ENCODE results near the gene PDZRN3. TPM values are rescaled to one million over a fixed set of nuclear protein-coding genes. Genes with fewer than 3 reads are reported as not detected.

PDZRN3 gene
- total and polyA plus RNA-seq, 2 donors (not counting 3 experiments of a cell fraction or from before 2014, with no cell fraction given), result not detected

GRCh38 chr3:73435055-73435454 is 189.7 kb downstream of the PDZRN3 start:
- Histone ChIP-seq H3K9me1 (replicated peaks; ENCODE audit: control insufficient read depth, extremely low read depth, insufficient read depth, low read length) (no peaks in the 10 kb centered on the region), H3K27ac (ENCODE audit: insufficient read depth, low read depth, low read length) (no peak overlapping the region), H3K4me1 (ENCODE audit: control insufficient read depth, extremely low read depth, insufficient read depth, low read length) (no peaks in the 10 kb centered on the region), H3K79me2 (ENCODE audit: control insufficient read depth, insufficient read depth, low read length) (no peaks in the 10 kb centered on the region), H3K4me3 (replicated peaks in 1 of 3; ENCODE audit: insufficient read depth in 1 of 3, low read depth in 1 of 3, low read length in 3 of 3) (no peak overlapping the region), H3K4me2 (ENCODE audit: insufficient read depth, low read length) (no peak overlapping the region), H4K20me1 (replicated peaks; ENCODE audit: control insufficient read depth, extremely low read depth, insufficient read depth, low read length) (no peaks in the 10 kb centered on the region), H3K36me3 (ENCODE audit: control insufficient read depth in 2 of 2, extremely low read depth in 1 of 2, insufficient read depth in 2 of 2, low read length in 2 of 2) (no peaks in the 10 kb centered on the region), H3K9me3 (replicated peaks; ENCODE audit: control insufficient read depth, insufficient read depth, low read length) (no peaks in the 10 kb centered on the region), H2AFZ (ENCODE audit: low read depth, low read length) (no peak overlapping the region), H3K27me3 (ENCODE audit: control insufficient read depth in 2 of 2, insufficient read depth in 2 of 2, low read length in 2 of 2) (no peaks in the 10 kb centered on the region), H3K9ac (replicated peaks; ENCODE audit: extremely low read depth, insufficient read depth, low read length) (no peak overlapping the region)
- TF ChIP-seq MYC (IDR thresholded peaks at IDR 0.05; ENCODE audit: low read depth, low read length), result no peak
- TF ChIP-seq POLR2A (IDR thresholded peaks at IDR 0.05; ENCODE audit: low read depth, low read length), result no peak
- TF ChIP-seq POLR2AphosphoS5 (IDR thresholded peaks at IDR 0.05; ENCODE audit: insufficient read depth, low read depth, low read length), result no peak
- TF ChIP-seq FOS (IDR thresholded peaks at IDR 0.05; ENCODE audit: borderline replicate concordance, insufficient read depth, low read length), result no peak
- TF ChIP-seq JUN (IDR thresholded peaks at IDR 0.05; ENCODE audit: borderline replicate concordance, insufficient read depth, insufficient read length, low read depth), result no peak
- no peak for TF ChIP-seq CTCF (IDR thresholded peaks at IDR 0.05; ENCODE audit: extremely low read depth in 1 of 2, insufficient read depth in 1 of 2, low read depth in 1 of 2, low read length in 2 of 2)
- TF ChIP-seq MAX (IDR thresholded peaks at IDR 0.05; ENCODE audit: insufficient read depth, insufficient read length), result no peak
- TF ChIP-seq EZH2 (IDR thresholded peaks at IDR 0.05; ENCODE audit: borderline replicate concordance, low read depth, low read length, severe bottlenecking), result no peak
- no peak for TF ChIP-seq GATA2 (IDR thresholded peaks at IDR 0.05; ENCODE audit: insufficient read depth, insufficient read length, low read depth, low read length)
- CTCF ChIA-PET, result no interaction called here
- DNase-seq (ENCODE audit: low read depth, low spot score) (no peak), FAIRE-seq (no peak)
- dilution Hi-C loops (cut with MboI; ENCODE audit: extremely low pct_ligation_motif_present, low sequenced_read_pairs), result no loop called here
- BruUV-seq (replicated peaks), result no TSS peak
- intact Hi-C loops (cut with micrococcal nuclease), result loop anchor here (10.0 kb wide), 1 partner anchor 530 kb away; no protein-coding TSS in a partner anchor
- POLR2A ChIA-PET, result no interaction called here
